ENCODE results near the gene NT5DC1. TPM values are rescaled to one million over a fixed set of nuclear protein-coding genes. Genes with fewer than 3 reads are reported as not detected.

The NT5DC1 gene
- total and polyA plus RNA-seq, 9 donors = 5.1 to 33.9 (median 27.0) TPM

- Histone ChIP-seq H3K4me3 (no peak overlapping the region), H3K9me3 (no peaks in the 10 kb centered on the region), H3K4me1 (ENCODE audit: insufficient read depth) (no peaks in the 10 kb centered on the region), H3K27ac (no peak overlapping the region), H3K36me3 (no peaks in the 10 kb centered on the region), H3K27me3 (no peaks in the 10 kb centered on the region)
- DNase-seq = no peak
- TF ChIP-seq POLR2A (IDR thresholded peaks at IDR 0.05) (no peak), CTCF (IDR thresholded peaks at IDR 0.05) (no peak), EP300 (IDR thresholded peaks at IDR 0.05) (no peak)
- intact Hi-C loops (cut with DNase I) = no loop called here
These were observed 36.0 kb upstream of the NT5DC1 start for GRCh38 chr6:116064666-116065065.

- Histone ChIP-seq H3K4me1 (ENCODE audit: insufficient read depth) (no peaks in the 10 kb centered on the region), H3K4me3 (no peak overlapping the region), H3K27me3 (no peaks in the 10 kb centered on the region), H3K27ac (no peak overlapping the region), H3K9me3 (no peaks in the 10 kb centered on the region), H3K36me3 (no peaks in the 10 kb centered on the region)
- intact Hi-C loops (cut with DNase I) = no loop called here
- no peak for TF ChIP-seq POLR2A (IDR thresholded peaks at IDR 0.05)
- TF ChIP-seq EP300 (IDR thresholded peaks at IDR 0.05) = no peak
- no peak for TF ChIP-seq CTCF (IDR thresholded peaks at IDR 0.05)
- DNase-seq = no peak
- WGBS, 3 donors = 85 to 90% (median 86%) methylated on average over 2 of the region's 2 CpGs
These were observed 33.9 kb upstream of the NT5DC1 start for GRCh38 chr6:116066789-116067188.

GRCh38 chr6:116070101-116070500 lies 30.6 kb upstream of the NT5DC1 start:
- Histone ChIP-seq H3K27ac (no peak overlapping the region), H3K36me3 (no peaks in the 10 kb centered on the region), H3K27me3 (no peaks in the 10 kb centered on the region), H3K9me3 (no peaks in the 10 kb centered on the region), H3K4me3 (no peak overlapping the region), H3K4me1 (ENCODE audit: insufficient read depth) (no peaks in the 10 kb centered on the region)
- DNase-seq = no peak
- TF ChIP-seq EP300 (IDR thresholded peaks at IDR 0.05) (no peak), POLR2A (IDR thresholded peaks at IDR 0.05) (no peak), CTCF (IDR thresholded peaks at IDR 0.05) (no peak)
- intact Hi-C loops (cut with DNase I) = no loop called here
- 74 to 88% (median 81%) methylated on average over 1 of the region's 1 CpG for WGBS, 3 donors

GRCh38 chr6:116070616-116071389 lies 29.9 kb upstream of the NT5DC1 start:
- Histone ChIP-seq H3K4me3 (no peak overlapping the region), H3K27me3 (no peaks in the 10 kb centered on the region), H3K27ac (no peak overlapping the region), H3K9me3 (no peaks in the 10 kb centered on the region), H3K4me1 (ENCODE audit: insufficient read depth) (no peaks in the 10 kb centered on the region), H3K36me3 (no peaks in the 10 kb centered on the region)
- WGBS, 3 donors = 52 to 55% (median 53%) methylated on average over 2 of the region's 2 CpGs
- no peak for DNase-seq
- TF ChIP-seq EP300 (IDR thresholded peaks at IDR 0.05) = no peak
- TF ChIP-seq POLR2A (IDR thresholded peaks at IDR 0.05) = no peak
- no peak for TF ChIP-seq CTCF (IDR thresholded peaks at IDR 0.05)
- intact Hi-C loops (cut with DNase I) = no loop called here
